GM12873 (cell line): ENCODE results near the gene BHLHE41.
A peak's percentile ranks its signal among the peaks of the same experiment; 100 is the strongest.

Experiments
- CTCF ChIP-seq: IDR thresholded peaks from 2 replicates; pipeline ENCODE4 v1.5.1; 2012; ENCODE audit warnings: low read depth, mild to moderate bottlenecking, moderate library complexity, low read length, control low read depth; ENCODE audit not compliant: insufficient read depth; ENCODE audit errors: missing control alignments

BHLHE41 gene

GRCh38 chr12:26091822-26092221, 33.0 kb downstream of the BHLHE41 start:
- no peak for TF ChIP-seq CTCF

- no peak for TF ChIP-seq CTCF
These were observed 33.9 kb downstream of the BHLHE41 start for GRCh38 chr12:26090836-26091510.

- TF ChIP-seq CTCF: peak; percentile 10
These were observed 35.8 kb downstream of the BHLHE41 start for GRCh38 chr12:26088998-26089397.

- TF ChIP-seq CTCF: no peak
These were observed 37.9 kb downstream of the BHLHE41 start for GRCh38 chr12:26086936-26087335.

GRCh38 chr12:26080911-26081310, 43.9 kb downstream of the BHLHE41 start:
- TF ChIP-seq CTCF: no peak

GRCh38 chr12:26077915-26078702, 46.7 kb downstream of the BHLHE41 start:
- no peak for TF ChIP-seq CTCF
